Measurements from ENCODE around the gene SLC16A7. TPM values are rescaled to one million over a fixed set of nuclear protein-coding genes. Genes with fewer than 3 reads are reported as not detected.

SLC16A7 gene
- total RNA-seq, 1 donor from 2014 or later = 3.5 TPM

- no peaks in the 10 kb centered on the region for H3K36me3 ChIP-seq (ENCODE audit: control insufficient read depth, insufficient read depth, low read length)
- H3K4me3 ChIP-seq (ENCODE audit: low read depth, low read length) = no peak overlapping the region
These were observed 31.8 kb downstream of the SLC16A7 start for GRCh38 chr12:59627582-59627981.

GRCh38 chr12:59629890-59630289 is 34.1 kb downstream of the SLC16A7 start:
- TF ChIP-seq, protein P1, sequence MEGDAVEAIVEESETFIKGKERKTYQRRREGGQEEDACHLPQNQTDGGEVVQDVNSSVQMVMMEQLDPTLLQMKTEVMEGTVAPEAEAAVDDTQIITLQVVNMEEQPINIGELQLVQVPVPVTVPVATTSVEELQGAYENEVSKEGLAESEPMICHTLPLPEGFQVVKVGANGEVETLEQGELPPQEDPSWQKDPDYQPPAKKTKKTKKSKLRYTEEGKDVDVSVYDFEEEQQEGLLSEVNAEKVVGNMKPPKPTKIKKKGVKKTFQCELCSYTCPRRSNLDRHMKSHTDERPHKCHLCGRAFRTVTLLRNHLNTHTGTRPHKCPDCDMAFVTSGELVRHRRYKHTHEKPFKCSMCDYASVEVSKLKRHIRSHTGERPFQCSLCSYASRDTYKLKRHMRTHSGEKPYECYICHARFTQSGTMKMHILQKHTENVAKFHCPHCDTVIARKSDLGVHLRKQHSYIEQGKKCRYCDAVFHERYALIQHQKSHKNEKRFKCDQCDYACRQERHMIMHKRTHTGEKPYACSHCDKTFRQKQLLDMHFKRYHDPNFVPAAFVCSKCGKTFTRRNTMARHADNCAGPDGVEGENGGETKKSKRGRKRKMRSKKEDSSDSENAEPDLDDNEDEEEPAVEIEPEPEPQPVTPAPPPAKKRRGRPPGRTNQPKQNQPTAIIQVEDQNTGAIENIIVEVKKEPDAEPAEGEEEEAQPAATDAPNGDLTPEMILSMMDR (IDR thresholded peaks at IDR 0.05; ENCODE audit: insufficient read depth, low read length, poor library complexity, severe bottlenecking) = no peak
- no peak for DNase-seq (ENCODE audit: low read depth)
- no peaks in the 10 kb centered on the region for H3K27me3 ChIP-seq (ENCODE audit: control insufficient read depth, insufficient read depth, low read length)

More at GRCh38 chr12:59627582-59627981, 31.8 kb downstream of the SLC16A7 start:
- TF ChIP-seq, protein P1 (IDR thresholded peaks at IDR 0.05; ENCODE audit: insufficient read depth, low read length, poor library complexity, severe bottlenecking) = no peak
- H3K27me3 ChIP-seq (ENCODE audit: control insufficient read depth, insufficient read depth, low read length) = no peaks in the 10 kb centered on the region
- no peak for DNase-seq (ENCODE audit: low read depth)

GRCh38 chr12:59632408-59632807 is 36.6 kb downstream of the SLC16A7 start:
- Histone ChIP-seq H3K36me3 (ENCODE audit: control insufficient read depth, insufficient read depth, low read length) (no peaks in the 10 kb centered on the region), H3K27me3 (ENCODE audit: control insufficient read depth, insufficient read depth, low read length) (no peaks in the 10 kb centered on the region), H3K4me3 (ENCODE audit: low read depth, low read length) (no peak overlapping the region)
- no peak for DNase-seq (ENCODE audit: low read depth)
- TF ChIP-seq, protein P1 (IDR thresholded peaks at IDR 0.05; ENCODE audit: insufficient read depth, low read length, poor library complexity, severe bottlenecking) = no peak

More at GRCh38 chr12:59629890-59630289, 34.1 kb downstream of the SLC16A7 start:
- Histone ChIP-seq H3K4me3 (ENCODE audit: low read depth, low read length) (no peak overlapping the region), H3K36me3 (ENCODE audit: control insufficient read depth, insufficient read depth, low read length) (no peaks in the 10 kb centered on the region)

- TF ChIP-seq, protein P1 (IDR thresholded peaks at IDR 0.05; ENCODE audit: insufficient read depth, low read length, poor library complexity, severe bottlenecking) = no peak
- H3K27me3 ChIP-seq (ENCODE audit: control insufficient read depth, insufficient read depth, low read length) = no peaks in the 10 kb centered on the region
These were observed 38.4 kb downstream of the SLC16A7 start for GRCh38 chr12:59634254-59634653.

GRCh38 chr12:59636945-59637691 is 41.3 kb downstream of the SLC16A7 start:
- no peak for DNase-seq (ENCODE audit: low read depth)
- Histone ChIP-seq H3K36me3 (ENCODE audit: control insufficient read depth, insufficient read depth, low read length) (no peaks in the 10 kb centered on the region), H3K27me3 (ENCODE audit: control insufficient read depth, insufficient read depth, low read length) (no peaks in the 10 kb centered on the region), H3K4me3 (ENCODE audit: low read depth, low read length) (no peak overlapping the region)
- TF ChIP-seq, protein P1 (IDR thresholded peaks at IDR 0.05; ENCODE audit: insufficient read depth, low read length, poor library complexity, severe bottlenecking) = no peak

More at GRCh38 chr12:59634254-59634653, 38.4 kb downstream of the SLC16A7 start:
- Histone ChIP-seq H3K4me3 (ENCODE audit: low read depth, low read length) (no peak overlapping the region), H3K36me3 (ENCODE audit: control insufficient read depth, insufficient read depth, low read length) (no peaks in the 10 kb centered on the region)
- DNase-seq (ENCODE audit: low read depth) = no peak

- TF ChIP-seq, protein P1 (IDR thresholded peaks at IDR 0.05; ENCODE audit: insufficient read depth, low read length, poor library complexity, severe bottlenecking) = no peak
- H3K27me3 ChIP-seq (ENCODE audit: control insufficient read depth, insufficient read depth, low read length) = no peaks in the 10 kb centered on the region
- no peaks in the 10 kb centered on the region for H3K36me3 ChIP-seq (ENCODE audit: control insufficient read depth, insufficient read depth, low read length)
- no peak overlapping the region for H3K4me3 ChIP-seq (ENCODE audit: low read depth, low read length)
- no peak for DNase-seq (ENCODE audit: low read depth)
These were observed 41.9 kb downstream of the SLC16A7 start for GRCh38 chr12:59637692-59638070.
